Head of caudate nucleus (tissue), 42 donors: ENCODE measurements around the gene BCL11B.
"Not testable (repeated sequence)": the region's sequence is repeated elsewhere in the genome, so short reads cannot be mapped to it uniquely, and the experiment has no call there.

ENCODE experiments used
- DNase-seq, 42 donors: peaks; one replicate each; pipeline versions ENCODE4 v3.0.0 to v3.0.0-alpha.2; 2020 to 2021; ENCODE audit warnings: mixed read lengths in 7 of 42
- intact Hi-C: fragments of 100-400 bp; cut with DNase I; formaldehyde crosslinking; loops from one replicate; pipeline ENCODE4 v1.15.0; 2022

BCL11B gene

GRCh38 chr14:99195602-99196309 is 76.2 kb downstream of the BCL11B start:
- peak in 13 of 42 donors; percentile 22 to 79 (median 54) for DNase-seq
- intact Hi-C loops: no loop called here

- no peak for DNase-seq
- intact Hi-C loops: no loop called here
Measured at GRCh38 chr14:99194736-99195135, 77.3 kb downstream of the BCL11B start.

GRCh38 chr14:99194136-99194535 is 77.9 kb downstream of the BCL11B start:
- DNase-seq: no peak
- intact Hi-C loops: no loop called here

GRCh38 chr14:99192830-99193229 is 79.2 kb downstream of the BCL11B start:
- intact Hi-C loops: no loop called here
- no peak for DNase-seq

- intact Hi-C loops: no loop called here
- peak in 6 of 42 donors; percentile 26 to 46 (median 37) for DNase-seq
Measured at GRCh38 chr14:99192028-99192621, 79.9 kb downstream of the BCL11B start.

- intact Hi-C loops: no loop called here
Measured at GRCh38 chr14:99191395-99192027, 80.5 kb downstream of the BCL11B start.

GRCh38 chr14:99190696-99191394 is 81.2 kb downstream of the BCL11B start:
- DNase-seq: peak in 1 of 42 donors; percentile 28
- intact Hi-C loops: no loop called here

More at GRCh38 chr14:99191395-99192027, 80.5 kb downstream of the BCL11B start:
- peak in 1 of 42 donors; percentile 24 for DNase-seq

- DNase-seq: peak in 29 of 42 donors; percentile 23 to 76 (median 54)
- intact Hi-C loops: no loop called here
Measured at GRCh38 chr14:99189201-99189801, 82.7 kb downstream of the BCL11B start.

- intact Hi-C loops: no loop called here
- DNase-seq: peak in 1 of 42 donors; percentile 32
Measured at GRCh38 chr14:99188731-99189191, 83.2 kb downstream of the BCL11B start.

GRCh38 chr14:99187858-99188257 is 84.1 kb downstream of the BCL11B start:
- no peak for DNase-seq
- intact Hi-C loops: no loop called here

GRCh38 chr14:99186956-99187690 is 84.9 kb downstream of the BCL11B start:
- peak in 27 of 42 donors; percentile 44 to 87 (median 68) for DNase-seq
- intact Hi-C loops: no loop called here

- peak in 4 of 42 donors; percentile 46 to 73 (median 64) for DNase-seq
- intact Hi-C loops: not testable (repeated sequence)
Measured at GRCh38 chr14:99186336-99186735, 85.7 kb downstream of the BCL11B start.

GRCh38 chr14:99185436-99186068 is 86.4 kb downstream of the BCL11B start:
- DNase-seq: no peak

GRCh38 chr14:99183716-99184115 is 88.3 kb downstream of the BCL11B start:
- intact Hi-C loops: no loop called here
- DNase-seq: peak in 4 of 42 donors; percentile 11 to 27 (median 23)

More at GRCh38 chr14:99185436-99186068, 86.4 kb downstream of the BCL11B start:
- intact Hi-C loops: no loop called here

- intact Hi-C loops: no loop called here
- DNase-seq: peak in 3 of 42 donors; percentile 1 to 24 (median 6)
Measured at GRCh38 chr14:99183311-99183710, 88.7 kb downstream of the BCL11B start.

GRCh38 chr14:99182548-99183250 is 89.3 kb downstream of the BCL11B start:
- intact Hi-C loops: no loop called here
- peak in 4 of 42 donors; percentile 17 to 61 (median 29) for DNase-seq
